ENCODE measurements around the gene PARP16. TPM values are rescaled to one million over a fixed set of nuclear protein-coding genes. Genes with fewer than 3 reads are reported as not detected.

The PARP16 gene
- total RNA-seq, 1 experiment from 2014 or later: 9.7 TPM

DNA sequence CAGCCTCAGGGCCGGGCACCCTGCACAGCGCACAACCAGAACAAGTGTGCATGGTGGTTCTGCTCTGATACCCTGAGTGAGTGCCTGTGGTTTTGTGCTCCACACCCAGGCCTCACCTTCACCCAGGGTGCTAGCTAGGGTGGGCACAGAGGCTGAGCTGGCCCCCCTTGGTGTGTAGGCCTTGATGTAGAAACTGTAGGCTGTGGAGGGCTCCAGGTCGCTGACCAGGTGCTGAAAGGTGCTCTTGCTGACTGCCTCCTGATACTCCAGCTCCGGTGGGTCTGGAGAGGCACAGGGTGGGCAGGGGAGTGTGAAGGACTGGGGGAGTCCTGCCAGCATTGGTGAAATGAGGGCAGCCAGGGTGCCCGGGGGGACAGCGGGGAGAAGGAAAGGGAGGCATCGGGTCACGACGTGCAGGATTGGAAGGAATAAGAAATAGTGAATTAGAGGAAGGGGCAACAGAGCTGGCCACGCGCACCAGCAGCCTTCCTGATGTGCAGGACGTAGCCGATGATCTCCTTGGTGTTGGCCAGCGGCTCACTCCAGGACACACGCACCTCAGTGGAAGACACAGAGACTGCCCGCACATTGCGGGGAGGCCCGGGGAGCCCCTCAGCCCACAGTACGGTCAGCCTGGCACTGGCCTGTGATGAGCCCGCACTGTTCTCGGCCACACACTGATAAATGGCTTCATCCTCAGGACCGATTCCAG lies 44.4 kb upstream of the PARP16 start:
- ChIA-PET CTCF (no interaction called here), RAD21 (ENCODE audit: low non-redundant PET in 1 of 2, low total read pairs in 2 of 2, uncharacterized antibody in 2 of 2, unreplicated experiment in 2 of 2) (no interaction called here), POLR2A (no interaction called here)
- TF ChIP-seq EZH2phosphoT487 (IDR thresholded peaks at IDR 0.05; ENCODE audit: borderline replicate concordance) (no peak), SP1 (IDR thresholded peaks at IDR 0.05; ENCODE audit: low read depth) (no peak), POLR2AphosphoS5 (IDR thresholded peaks at IDR 0.05; ENCODE audit: low read depth, low read length) (no peak), POLR2A (IDR thresholded peaks at IDR 0.05; ENCODE audit: borderline replicate concordance, extremely low read depth, insufficient read depth, insufficient read length) (no peak), FOSL1 (IDR thresholded peaks at IDR 0.05; ENCODE audit: low read depth) (no peak), SIN3A (IDR thresholded peaks at IDR 0.05; ENCODE audit: low read depth) (no peak), TCF7L2 (IDR thresholded peaks at IDR 0.05; ENCODE audit: borderline replicate concordance, extremely low read depth, insufficient read depth, insufficient read length) (no peak)
- TF ChIP-seq, protein P1, sequence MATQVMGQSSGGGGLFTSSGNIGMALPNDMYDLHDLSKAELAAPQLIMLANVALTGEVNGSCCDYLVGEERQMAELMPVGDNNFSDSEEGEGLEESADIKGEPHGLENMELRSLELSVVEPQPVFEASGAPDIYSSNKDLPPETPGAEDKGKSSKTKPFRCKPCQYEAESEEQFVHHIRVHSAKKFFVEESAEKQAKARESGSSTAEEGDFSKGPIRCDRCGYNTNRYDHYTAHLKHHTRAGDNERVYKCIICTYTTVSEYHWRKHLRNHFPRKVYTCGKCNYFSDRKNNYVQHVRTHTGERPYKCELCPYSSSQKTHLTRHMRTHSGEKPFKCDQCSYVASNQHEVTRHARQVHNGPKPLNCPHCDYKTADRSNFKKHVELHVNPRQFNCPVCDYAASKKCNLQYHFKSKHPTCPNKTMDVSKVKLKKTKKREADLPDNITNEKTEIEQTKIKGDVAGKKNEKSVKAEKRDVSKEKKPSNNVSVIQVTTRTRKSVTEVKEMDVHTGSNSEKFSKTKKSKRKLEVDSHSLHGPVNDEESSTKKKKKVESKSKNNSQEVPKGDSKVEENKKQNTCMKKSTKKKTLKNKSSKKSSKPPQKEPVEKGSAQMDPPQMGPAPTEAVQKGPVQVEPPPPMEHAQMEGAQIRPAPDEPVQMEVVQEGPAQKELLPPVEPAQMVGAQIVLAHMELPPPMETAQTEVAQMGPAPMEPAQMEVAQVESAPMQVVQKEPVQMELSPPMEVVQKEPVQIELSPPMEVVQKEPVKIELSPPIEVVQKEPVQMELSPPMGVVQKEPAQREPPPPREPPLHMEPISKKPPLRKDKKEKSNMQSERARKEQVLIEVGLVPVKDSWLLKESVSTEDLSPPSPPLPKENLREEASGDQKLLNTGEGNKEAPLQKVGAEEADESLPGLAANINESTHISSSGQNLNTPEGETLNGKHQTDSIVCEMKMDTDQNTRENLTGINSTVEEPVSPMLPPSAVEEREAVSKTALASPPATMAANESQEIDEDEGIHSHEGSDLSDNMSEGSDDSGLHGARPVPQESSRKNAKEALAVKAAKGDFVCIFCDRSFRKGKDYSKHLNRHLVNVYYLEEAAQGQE (IDR thresholded peaks at IDR 0.05; ENCODE audit: low read depth): peak; percentile 37
- no TSS peak for BruUV-seq (replicated peaks)
- DNase-seq (ENCODE audit: low read depth, low spot score) (no peak), ATAC-seq (no peak)
- Histone ChIP-seq H3K9me2 (ENCODE audit: insufficient read depth) (no peaks in the 10 kb centered on the region), H3K27me3 (ENCODE audit: insufficient read depth, low read length) (no peaks in the 10 kb centered on the region), H3K9ac (ENCODE audit: low read length) (no peak overlapping the region), H2AFZ (ENCODE audit: low read depth, low read length, poor library complexity, severe bottlenecking) (no peak overlapping the region), H3K27ac (ENCODE audit: low read depth, low read length) (no peak overlapping the region), H4K20me1 (ENCODE audit: insufficient read depth) (no peaks in the 10 kb centered on the region), H3K4me3 (replicated peaks in 1 of 2; ENCODE audit: low read depth in 1 of 2, low read length in 2 of 2) (no peak overlapping the region), H3K4me2 (ENCODE audit: low read length) (no peak overlapping the region), H3K36me3 (ENCODE audit: control insufficient read depth in 1 of 2, insufficient read depth in 2 of 2, low read length in 2 of 2) (no peaks in the 10 kb centered on the region), H3K9me3 (ENCODE audit: control insufficient read depth in 1 of 2, insufficient read depth in 1 of 2, low read depth in 1 of 2, low read length in 2 of 2) (no peaks in the 10 kb centered on the region), H3K4me1 (ENCODE audit: control insufficient read depth in 1 of 2, insufficient read depth in 2 of 2, low read length in 2 of 2) (no peaks in the 10 kb centered on the region), H3K79me2 (ENCODE audit: insufficient read depth, low read length) (no peaks in the 10 kb centered on the region)
- intact Hi-C loops (cut with micrococcal nuclease): no loop called here

Measured in HCT116 (cell line).